HepG2 (cell line): ENCODE measurements around the gene NUDCD2.

Source experiments
- CENPT ChIP-seq: sonication (generic); formaldehyde crosslinking; IDR thresholded peaks from 2 replicates; pipeline ENCODE4 v1.8.0; 2022; ENCODE audit warnings: low read depth, mild to moderate bottlenecking, moderate library complexity, missing genetic modification reagents
- POLR2A ChIP-seq, 2 experiments: IDR thresholded peaks; 2 replicates each; pipeline ENCODE4 v1.6.1; 2011; ENCODE audit warnings: low read depth in 2 of 2, low read length in 2 of 2, mild to moderate bottlenecking in 1 of 2, moderate library complexity in 1 of 2; ENCODE audit not compliant: insufficient read depth in 1 of 2
- TF ChIP-seq, protein P1 (sequence below): sonication (generic); formaldehyde crosslinking; IDR thresholded peaks from 2 replicates; pipeline ENCODE4 v1.5.1; 2020; ENCODE audit warnings: mild to moderate bottlenecking, missing genetic modification reagents
- TF ChIP-seq, protein P2 (sequence below): sonication (generic); formaldehyde crosslinking; IDR thresholded peaks from 2 replicates; pipeline ENCODE4 v1.4.0; 2020; ENCODE audit warnings: missing genetic modification reagents, borderline replicate concordance
- TF ChIP-seq, protein P3 (sequence below): IDR thresholded peaks from 2 replicates; pipeline ENCODE4 v1.6.1; 2012; ENCODE audit warnings: inconsistent platforms
- TF ChIP-seq, protein P4 (sequence below): sonication (generic); formaldehyde crosslinking; IDR thresholded peaks from 2 replicates; pipeline ENCODE4 v1.5.0; 2020; ENCODE audit warnings: missing genetic modification reagents

DNA sequence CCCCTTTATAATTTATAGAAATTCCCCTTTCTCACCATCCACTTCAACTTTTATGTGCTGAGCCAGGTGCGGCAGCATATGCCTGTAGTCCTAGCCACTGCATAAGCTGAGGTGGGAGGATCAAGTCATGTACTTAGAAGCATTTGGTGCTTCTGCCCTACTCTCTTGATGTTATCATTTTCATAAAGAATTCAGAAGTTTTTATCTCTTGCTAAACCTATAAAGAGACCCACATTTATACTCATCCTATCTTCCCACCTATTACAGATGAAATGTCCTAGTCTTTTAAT, 19.0 kb upstream of the NUDCD2 start:
- TF ChIP-seq, protein P1, sequence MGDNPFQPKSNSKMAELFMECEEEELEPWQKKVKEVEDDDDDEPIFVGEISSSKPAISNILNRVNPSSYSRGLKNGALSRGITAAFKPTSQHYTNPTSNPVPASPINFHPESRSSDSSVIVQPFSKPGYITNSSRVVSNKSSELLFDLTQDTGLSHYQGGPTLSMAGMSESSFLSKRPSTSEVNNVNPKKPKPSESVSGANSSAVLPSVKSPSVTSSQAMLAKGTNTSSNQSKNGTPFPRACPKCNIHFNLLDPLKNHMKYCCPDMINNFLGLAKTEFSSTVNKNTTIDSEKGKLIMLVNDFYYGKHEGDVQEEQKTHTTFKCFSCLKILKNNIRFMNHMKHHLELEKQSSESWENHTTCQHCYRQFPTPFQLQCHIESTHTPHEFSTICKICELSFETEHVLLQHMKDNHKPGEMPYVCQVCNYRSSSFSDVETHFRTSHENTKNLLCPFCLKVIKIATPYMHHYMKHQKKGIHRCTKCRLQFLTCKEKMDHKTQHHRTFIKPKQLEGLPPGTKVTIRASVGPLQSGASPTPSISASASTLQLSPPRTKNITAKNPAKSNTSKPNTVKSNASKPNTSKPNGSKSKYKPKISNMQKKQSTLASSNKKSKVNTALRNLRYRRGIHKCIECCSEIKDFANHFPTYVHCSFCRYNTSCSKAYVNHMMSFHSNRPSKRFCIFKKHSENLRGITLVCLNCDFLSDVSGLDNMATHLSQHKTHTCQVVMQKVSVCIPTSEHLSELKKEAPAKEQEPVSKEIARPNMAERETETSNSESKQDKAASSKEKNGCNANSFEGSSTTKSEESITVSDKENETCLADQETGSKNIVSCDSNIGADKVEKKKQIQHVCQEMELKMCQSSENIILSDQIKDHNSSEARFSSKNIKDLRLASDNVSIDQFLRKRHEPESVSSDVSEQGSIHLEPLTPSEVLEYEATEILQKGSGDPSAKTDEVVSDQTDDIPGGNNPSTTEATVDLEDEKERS (CRISPR knock-in tag): no peak
- no peak for TF ChIP-seq POLR2A (IDR thresholded peaks at IDR 0.05; ENCODE audit: insufficient read depth in 1 of 2, low read depth in 2 of 2, low read length in 2 of 2)
- TF ChIP-seq CENPT (CRISPR knock-in tag): no peak
- TF ChIP-seq, protein P2, sequence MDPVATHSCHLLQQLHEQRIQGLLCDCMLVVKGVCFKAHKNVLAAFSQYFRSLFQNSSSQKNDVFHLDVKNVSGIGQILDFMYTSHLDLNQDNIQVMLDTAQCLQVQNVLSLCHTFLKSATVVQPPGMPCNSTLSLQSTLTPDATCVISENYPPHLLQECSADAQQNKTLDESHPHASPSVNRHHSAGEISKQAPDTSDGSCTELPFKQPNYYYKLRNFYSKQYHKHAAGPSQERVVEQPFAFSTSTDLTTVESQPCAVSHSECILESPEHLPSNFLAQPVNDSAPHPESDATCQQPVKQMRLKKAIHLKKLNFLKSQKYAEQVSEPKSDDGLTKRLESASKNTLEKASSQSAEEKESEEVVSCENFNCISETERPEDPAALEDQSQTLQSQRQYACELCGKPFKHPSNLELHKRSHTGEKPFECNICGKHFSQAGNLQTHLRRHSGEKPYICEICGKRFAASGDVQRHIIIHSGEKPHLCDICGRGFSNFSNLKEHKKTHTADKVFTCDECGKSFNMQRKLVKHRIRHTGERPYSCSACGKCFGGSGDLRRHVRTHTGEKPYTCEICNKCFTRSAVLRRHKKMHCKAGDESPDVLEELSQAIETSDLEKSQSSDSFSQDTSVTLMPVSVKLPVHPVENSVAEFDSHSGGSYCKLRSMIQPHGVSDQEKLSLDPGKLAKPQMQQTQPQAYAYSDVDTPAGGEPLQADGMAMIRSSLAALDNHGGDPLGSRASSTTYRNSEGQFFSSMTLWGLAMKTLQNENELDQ (CRISPR knock-in tag): no peak
- TF ChIP-seq, protein P3, sequence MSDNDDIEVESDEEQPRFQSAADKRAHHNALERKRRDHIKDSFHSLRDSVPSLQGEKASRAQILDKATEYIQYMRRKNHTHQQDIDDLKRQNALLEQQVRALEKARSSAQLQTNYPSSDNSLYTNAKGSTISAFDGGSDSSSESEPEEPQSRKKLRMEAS: no peak
- TF ChIP-seq, protein P4, sequence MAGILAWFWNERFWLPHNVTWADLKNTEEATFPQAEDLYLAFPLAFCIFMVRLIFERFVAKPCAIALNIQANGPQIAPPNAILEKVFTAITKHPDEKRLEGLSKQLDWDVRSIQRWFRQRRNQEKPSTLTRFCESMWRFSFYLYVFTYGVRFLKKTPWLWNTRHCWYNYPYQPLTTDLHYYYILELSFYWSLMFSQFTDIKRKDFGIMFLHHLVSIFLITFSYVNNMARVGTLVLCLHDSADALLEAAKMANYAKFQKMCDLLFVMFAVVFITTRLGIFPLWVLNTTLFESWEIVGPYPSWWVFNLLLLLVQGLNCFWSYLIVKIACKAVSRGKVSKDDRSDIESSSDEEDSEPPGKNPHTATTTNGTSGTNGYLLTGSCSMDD: no peak
